Endothelial cell of umbilical vein (primary cell): ENCODE measurements around the gene LRP2.

Source experiments
- EZH2 ChIP-seq: IDR thresholded peaks from 2 replicates; pipeline ENCODE4 v1.6.1; 2012; ENCODE audit warnings: borderline replicate concordance, low read depth, mild to moderate bottlenecking, moderate library complexity, low read length, inconsistent platforms; ENCODE audit not compliant: severe bottlenecking
- FOS ChIP-seq: IDR thresholded peaks from 2 replicates; pipeline ENCODE4 v1.6.1; 2011; ENCODE audit warnings: mild to moderate bottlenecking, low read length, moderate library complexity, borderline replicate concordance; ENCODE audit not compliant: insufficient read depth
- MYC ChIP-seq: IDR thresholded peaks from one replicate; pipeline ENCODE4 v1.6.1; 2011; ENCODE audit warnings: mild to moderate bottlenecking, low read depth, low read length
- POLR2A ChIP-seq: IDR thresholded peaks from 2 replicates; pipeline ENCODE4 v1.6.1; 2012; ENCODE audit warnings: low read depth, mild to moderate bottlenecking, control low read depth, low read length
- POLR2AphosphoS5 ChIP-seq: IDR thresholded peaks from 2 replicates; pipeline ENCODE4 v1.6.1; 2012; ENCODE audit warnings: low read depth, mild to moderate bottlenecking, control low read depth, low read length, moderate library complexity; ENCODE audit not compliant: insufficient read depth
- TF ChIP-seq, protein P1 (sequence below), 2 donors: IDR thresholded peaks; 1 replicate in 1 of 2; 2 replicates in 1 of 2; pipeline ENCODE4 v1.5.1; 2011; ENCODE audit warnings: low read length in 2 of 2, mild to moderate bottlenecking in 2 of 2, moderate library complexity in 2 of 2, control low read depth in 1 of 2, inconsistent platforms in 1 of 2, low read depth in 1 of 2; ENCODE audit not compliant: insufficient read depth in 1 of 2; ENCODE audit errors: extremely low read depth in 1 of 2
- TF ChIP-seq, protein P2 (sequence below): IDR thresholded peaks from 2 replicates; pipeline ENCODE4 v1.6.1; 2011; ENCODE audit not compliant: insufficient read depth, insufficient read length

DNA sequence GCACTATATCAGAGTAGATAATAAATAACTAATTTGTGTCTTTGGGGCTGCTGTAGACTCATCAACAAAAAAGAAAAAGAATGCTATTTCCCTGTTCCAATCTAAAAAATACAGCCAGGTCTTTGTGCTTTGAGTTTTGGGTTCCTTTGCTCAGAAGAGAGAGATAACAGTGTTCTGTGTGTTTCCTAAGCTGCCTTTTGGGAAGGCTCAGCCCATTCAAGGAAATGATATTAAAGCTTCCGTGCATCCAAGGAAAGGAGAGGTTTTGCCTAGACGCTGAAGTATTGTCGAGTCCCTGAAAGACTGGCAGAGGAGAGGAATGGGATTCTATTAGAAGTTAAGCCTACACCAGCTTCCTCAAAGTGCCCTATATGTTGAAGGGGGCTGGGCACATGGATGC is 25.8 kb upstream of the LRP2 start:
- TF ChIP-seq EZH2 = no peak
- TF ChIP-seq, protein P1, sequence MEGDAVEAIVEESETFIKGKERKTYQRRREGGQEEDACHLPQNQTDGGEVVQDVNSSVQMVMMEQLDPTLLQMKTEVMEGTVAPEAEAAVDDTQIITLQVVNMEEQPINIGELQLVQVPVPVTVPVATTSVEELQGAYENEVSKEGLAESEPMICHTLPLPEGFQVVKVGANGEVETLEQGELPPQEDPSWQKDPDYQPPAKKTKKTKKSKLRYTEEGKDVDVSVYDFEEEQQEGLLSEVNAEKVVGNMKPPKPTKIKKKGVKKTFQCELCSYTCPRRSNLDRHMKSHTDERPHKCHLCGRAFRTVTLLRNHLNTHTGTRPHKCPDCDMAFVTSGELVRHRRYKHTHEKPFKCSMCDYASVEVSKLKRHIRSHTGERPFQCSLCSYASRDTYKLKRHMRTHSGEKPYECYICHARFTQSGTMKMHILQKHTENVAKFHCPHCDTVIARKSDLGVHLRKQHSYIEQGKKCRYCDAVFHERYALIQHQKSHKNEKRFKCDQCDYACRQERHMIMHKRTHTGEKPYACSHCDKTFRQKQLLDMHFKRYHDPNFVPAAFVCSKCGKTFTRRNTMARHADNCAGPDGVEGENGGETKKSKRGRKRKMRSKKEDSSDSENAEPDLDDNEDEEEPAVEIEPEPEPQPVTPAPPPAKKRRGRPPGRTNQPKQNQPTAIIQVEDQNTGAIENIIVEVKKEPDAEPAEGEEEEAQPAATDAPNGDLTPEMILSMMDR (IDR thresholded peaks at IDR 0.05; ENCODE audit: extremely low read depth in 1 of 2, insufficient read depth in 1 of 2, low read depth in 1 of 2, low read length in 2 of 2) = no peak
- no peak for TF ChIP-seq POLR2A
- TF ChIP-seq, protein P2, sequence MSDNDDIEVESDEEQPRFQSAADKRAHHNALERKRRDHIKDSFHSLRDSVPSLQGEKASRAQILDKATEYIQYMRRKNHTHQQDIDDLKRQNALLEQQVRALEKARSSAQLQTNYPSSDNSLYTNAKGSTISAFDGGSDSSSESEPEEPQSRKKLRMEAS = no peak
- no peak for TF ChIP-seq POLR2AphosphoS5
- no peak for TF ChIP-seq MYC
- no peak for TF ChIP-seq FOS
